Hindlimb muscle (tissue), 1 donor: ENCODE results near the gene EGF. TPM values are rescaled to one million over a fixed set of nuclear protein-coding genes. Genes with fewer than 3 reads are reported as not detected.
A peak's percentile ranks its signal among the peaks of the same experiment; 100 is the strongest.
"Not testable (repeated sequence)": the region's sequence is repeated elsewhere in the genome, so short reads cannot be mapped to it uniquely, and the experiment has no call there.

Source experiments
- DNase-seq: peaks from one replicate; pipeline ENCODE4 v3.0.0-alpha.2; 2013
- polyA plus RNA-seq: library from polyadenylated mRNA; unstranded; fragments of 120-200 nt; gene quantifications from one replicate; pipeline ENCODE4 v1.2.1, GENCODE V29; 2013; ENCODE audit not compliant: insufficient read length

Gene EGF
- polyA plus RNA-seq, 1 donor = 16.4 TPM

- DNase-seq = peak; percentile 53
These were observed 86.3 kb downstream of the EGF start for GRCh38 chr4:109998867-109999584.

GRCh38 chr4:109999585-109999912 lies 86.9 kb downstream of the EGF start:
- no peak for DNase-seq

GRCh38 chr4:110002326-110002725 lies 89.6 kb downstream of the EGF start:
- DNase-seq = no peak

GRCh38 chr4:110003401-110004187 lies 90.9 kb downstream of the EGF start:
- DNase-seq = no peak

GRCh38 chr4:110004556-110004955 lies 91.9 kb downstream of the EGF start:
- DNase-seq = no peak

GRCh38 chr4:110005461-110006056 lies 92.9 kb downstream of the EGF start:
- DNase-seq = peak; percentile 45

GRCh38 chr4:110007217-110007616 lies 94.5 kb downstream of the EGF start:
- no peak for DNase-seq

- no peak for DNase-seq
These were observed 95.9 kb downstream of the EGF start for GRCh38 chr4:110008540-110008939.

GRCh38 chr4:110009550-110009949 lies 96.9 kb downstream of the EGF start:
- no peak for DNase-seq

GRCh38 chr4:110010797-110011196 lies 98.1 kb downstream of the EGF start:
- no peak for DNase-seq

GRCh38 chr4:110012917-110013316 lies 100.2 kb downstream of the EGF start:
- no peak for DNase-seq

GRCh38 chr4:110014233-110014632 lies 101.5 kb downstream of the EGF start:
- no peak for DNase-seq

- DNase-seq = no peak
These were observed 106.5 kb downstream of the EGF start for GRCh38 chr4:110019153-110019552.

GRCh38 chr4:110020139-110020538 lies 107.5 kb downstream of the EGF start:
- DNase-seq = no peak

GRCh38 chr4:110020646-110021443 lies 108.2 kb downstream of the EGF start:
- DNase-seq = no peak

- no peak for DNase-seq
These were observed 109.8 kb downstream of the EGF start for GRCh38 chr4:110022457-110022856.

GRCh38 chr4:110025056-110025455 lies 112.4 kb downstream of the EGF start:
- DNase-seq = no peak

GRCh38 chr4:110025718-110026117 lies 113.0 kb downstream of the EGF start:
- no peak for DNase-seq

- no peak for DNase-seq
These were observed 119.9 kb downstream of the EGF start for GRCh38 chr4:110032603-110033002.

- DNase-seq = no peak
These were observed 120.8 kb downstream of the EGF start for GRCh38 chr4:110033355-110034025.

GRCh38 chr4:110034026-110034393 lies 121.3 kb downstream of the EGF start:
- DNase-seq = no peak

- not testable (repeated sequence) for DNase-seq
These were observed 126.5 kb downstream of the EGF start for GRCh38 chr4:110039164-110039563.
